HG02981 (cell line): ENCODE measurements around the gene CEPT1.

Experiments used
- ATAC-seq: cut with Tn5 transposase; IDR thresholded peaks from one replicate; pipeline ENCODE4 v1.9.1; 2021; ENCODE audit warnings: mild to moderate bottlenecking, moderate library complexity; ENCODE audit not compliant: unreplicated experiment

The CEPT1 gene

GRCh38 chr1:111225717-111226400, 85.8 kb downstream of the CEPT1 start:
- ATAC-seq, result no peak

- no peak for ATAC-seq
These were observed 87.4 kb downstream of the CEPT1 start, which contains the start of gene CHI3L2 for GRCh38 chr1:111227434-111227833. TSS of gene CHI3L2 (plus strand) at chr1:111227713. CDS start at chr1:111227730, 17 bp downstream.

DNA sequence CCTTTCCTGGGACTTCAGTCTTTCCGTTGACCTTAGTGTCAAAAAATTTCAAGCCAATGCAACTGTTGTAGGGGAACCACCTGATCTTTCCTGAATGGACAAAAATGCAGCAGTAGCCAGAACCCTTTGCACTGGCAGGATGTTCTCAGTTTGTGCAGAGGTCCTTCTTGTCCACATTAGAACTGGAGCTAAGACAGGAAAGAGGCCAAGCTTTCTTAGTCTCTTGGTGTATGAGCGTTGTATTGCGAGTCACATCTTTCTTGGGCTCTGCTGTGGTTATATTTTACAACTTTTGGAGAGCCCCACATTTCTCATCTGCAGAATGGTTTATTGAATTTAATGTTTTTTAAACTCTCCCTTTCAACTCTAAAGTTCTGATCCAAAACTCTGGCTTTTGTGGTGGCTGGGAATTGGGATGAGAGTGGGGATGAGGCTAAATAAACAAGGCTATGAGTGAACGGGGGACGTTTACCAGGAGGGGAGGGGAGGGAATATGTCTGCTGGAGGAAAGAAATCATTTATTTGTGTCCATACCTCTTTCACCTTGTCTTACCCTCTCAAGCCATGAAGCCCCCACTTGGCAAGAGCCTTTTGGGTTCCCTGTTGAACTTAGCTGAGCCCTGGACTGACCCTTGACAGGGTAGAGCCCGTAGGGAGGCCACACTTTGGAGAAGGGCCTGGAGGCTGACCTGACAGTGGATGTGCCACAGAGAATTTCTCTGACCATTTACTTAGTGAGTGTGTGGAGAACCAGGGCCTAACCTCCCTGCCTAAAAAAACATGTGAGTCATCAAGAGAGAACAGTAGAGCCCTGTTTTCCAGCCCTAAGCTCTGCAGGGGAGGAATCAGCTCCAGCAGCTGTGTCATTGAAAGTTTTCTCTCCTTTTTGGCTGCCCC, 88.1 kb downstream of the CEPT1 start:
- ATAC-seq, result no peak

- ATAC-seq, result no peak
These were observed 88.7 kb downstream of the CEPT1 start for GRCh38 chr1:111228748-111229126.

- no peak for ATAC-seq
These were observed 92.1 kb downstream of the CEPT1 start for GRCh38 chr1:111232134-111232533.

DNA sequence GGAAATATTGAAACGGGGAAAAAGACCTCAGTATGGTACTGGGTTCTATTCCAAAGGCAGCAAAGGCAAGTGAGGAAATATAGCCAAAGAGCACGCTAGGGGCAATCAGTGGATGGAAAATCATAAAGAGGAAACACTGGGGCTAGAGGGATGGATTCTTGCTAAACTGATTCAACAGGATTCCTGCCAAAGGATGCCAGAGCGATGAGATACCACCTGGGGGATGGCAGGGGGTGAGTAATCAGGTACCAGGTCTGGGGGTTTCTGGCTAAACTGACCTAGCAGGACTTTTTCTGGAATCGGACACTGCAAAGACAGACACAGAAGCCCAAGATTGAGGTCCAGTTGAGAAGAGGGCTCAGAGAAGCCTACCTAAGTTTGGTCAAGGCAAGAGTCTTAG, 94.2 kb downstream of the CEPT1 start:
- no peak for ATAC-seq
